HepG2 (cell line): ENCODE results near the gene LEMD2.

Experiments
- CTCF ChIP-seq: sonication (generic); formaldehyde crosslinking; IDR thresholded peaks from 2 replicates; pipeline ENCODE4 v1.5.0; 2020; ENCODE audit warnings: mild to moderate bottlenecking, missing genetic modification reagents, moderate library complexity
- KAT2B ChIP-seq: fragments of 150-350 bp; IDR thresholded peaks from 2 replicates; pipeline ENCODE4 v1.6.1; 2014; ENCODE audit warnings: low read depth, low read length, borderline replicate concordance
- MEIS1 ChIP-seq: sonication (generic); formaldehyde crosslinking; IDR thresholded peaks from 2 replicates; pipeline ENCODE4 v1.9.0; 2021; ENCODE audit warnings: mild to moderate bottlenecking, missing genetic modification reagents, moderate library complexity, borderline replicate concordance
- NFATC3 ChIP-seq: sonication (generic); formaldehyde crosslinking; IDR thresholded peaks from 2 replicates; pipeline ENCODE4 v1.5.1; 2020; ENCODE audit warnings: mild to moderate bottlenecking, missing genetic modification reagents
- RNF219 ChIP-seq: sonication (generic); formaldehyde crosslinking; IDR thresholded peaks from 2 replicates; pipeline ENCODE4 v1.5.0; 2020; ENCODE audit warnings: mild to moderate bottlenecking, missing genetic modification reagents
- ZNF274 ChIP-seq: sonication (generic); formaldehyde crosslinking; IDR thresholded peaks from 2 replicates; pipeline ENCODE4 v1.5.1; 2020; ENCODE audit warnings: mild to moderate bottlenecking, missing genetic modification reagents

GRCh38 chr6:33788694-33789549 lies at the start of gene LEMD2:
- TF ChIP-seq ZNF274 = no peak; the same call in 1 of the 2 replicates
- peak; percentile 21; the same call in 1 of the 2 replicates for TF ChIP-seq CTCF
- no peak for TF ChIP-seq KAT2B
- no peak for TF ChIP-seq RNF219
- TF ChIP-seq NFATC3 (CRISPR knock-in tag) = no peak
- no peak; the same call in none of the 2 replicates for TF ChIP-seq MEIS1 (CRISPR knock-in tag)
